Activated CD8-positive, alpha-beta memory T cell treated with anti-CD3 and anti-CD28 coated beads for 1 hour (primary cell): Measurements from ENCODE around the gene MBNL3.
"Not testable (repeated sequence)": the region's sequence is repeated elsewhere in the genome, so short reads cannot be mapped to it uniquely, and the experiment has no call there.

Source experiments
- DNase-seq, 2 donors: peaks; one replicate each; pipeline ENCODE4 v3.0.0-alpha.2; 2020; ENCODE audit warnings: low read depth in 1 of 2; ENCODE audit errors: extremely low read depth in 1 of 2

MBNL3 gene

GRCh38 chrX:132378281-132378680, 110.6 kb downstream of the MBNL3 start:
- DNase-seq = no peak

GRCh38 chrX:132375941-132376340, 112.9 kb downstream of the MBNL3 start:
- no peak for DNase-seq

- no peak for DNase-seq
Measured at GRCh38 chrX:132373610-132374009, 115.2 kb downstream of the MBNL3 start.

- no peak for DNase-seq
Measured at GRCh38 chrX:132369617-132370326, 119.1 kb downstream of the MBNL3 start.

- no peak for DNase-seq
Measured at GRCh38 chrX:132367984-132368383, 120.9 kb downstream of the MBNL3 start.

GRCh38 chrX:132367314-132367713, 121.5 kb downstream of the MBNL3 start:
- DNase-seq = no peak

- DNase-seq = no peak
Measured at GRCh38 chrX:132365490-132365889, 123.3 kb downstream of the MBNL3 start.

GRCh38 chrX:132364313-132364712, 124.5 kb downstream of the MBNL3 start:
- no peak for DNase-seq

GRCh38 chrX:132353430-132353829, 135.4 kb downstream of the MBNL3 start:
- no peak for DNase-seq

GRCh38 chrX:132336172-132336571, 152.7 kb downstream of the MBNL3 start:
- DNase-seq = no peak

GRCh38 chrX:132333351-132333750, 155.5 kb downstream of the MBNL3 start:
- DNase-seq = no peak

- no peak for DNase-seq
Measured at GRCh38 chrX:132331532-132331931, 157.3 kb downstream of the MBNL3 start.

- DNase-seq = no peak
Measured at GRCh38 chrX:132331000-132331399, 157.8 kb downstream of the MBNL3 start.

GRCh38 chrX:132330156-132330729, 158.6 kb downstream of the MBNL3 start:
- DNase-seq = no peak

- not testable (repeated sequence) for DNase-seq
Measured at GRCh38 chrX:132326960-132327359, 161.9 kb downstream of the MBNL3 start.
